SK-N-SH treated with all-trans-retinoic acid at 6 μM for 48 hours (cell line): Measurements from ENCODE around the gene TBC1D2.

Experiments
- ATAC-seq: fragments of 200-7000 bp; cut with Tn5 transposase; 3 replicates; pipeline ENCODE4 v1.9.1; 2020; ENCODE audit warnings: mild to moderate bottlenecking, moderate library complexity
- ARNTL ChIP-seq: fragments of 450-650 bp; formaldehyde crosslinking; IDR thresholded peaks from 2 replicates; pipeline ENCODE4 v1.5.0; 2020; ENCODE audit warnings: low read depth, mild to moderate bottlenecking, moderate library complexity, borderline replicate concordance
- BACH2 ChIP-seq: fragments of 250-450 bp; sonication (Bioruptor Pico); IDR thresholded peaks from 2 replicates; pipeline ENCODE4 v1.9.0; 2021; ENCODE audit warnings: mild to moderate bottlenecking, borderline replicate concordance
- CREB5 ChIP-seq: fragments of 250-450 bp; sonication (Bioruptor Pico); IDR thresholded peaks from 2 replicates; pipeline ENCODE4 v1.5.1; 2020; ENCODE audit warnings: low read depth, mild to moderate bottlenecking, moderate library complexity
- CSDC2 ChIP-seq: fragments of 250-450 bp; sonication (Bioruptor Pico); IDR thresholded peaks from 2 replicates; pipeline ENCODE4 v1.5.0; 2020; ENCODE audit warnings: mild to moderate bottlenecking, moderate library complexity
- ESRRG ChIP-seq: fragments of 250-450 bp; sonication (Bioruptor Pico); IDR thresholded peaks from 2 replicates; pipeline ENCODE4 v1.6.1; 2021; ENCODE audit warnings: mild to moderate bottlenecking
- GLIS3 ChIP-seq: fragments of 250-450 bp; sonication (Bioruptor Pico); IDR thresholded peaks from 2 replicates; pipeline ENCODE4 v1.5.0; 2020; ENCODE audit warnings: mild to moderate bottlenecking, moderate library complexity
- ISL1 ChIP-seq: fragments of 250-450 bp; sonication (Bioruptor Pico); IDR thresholded peaks from 2 replicates; pipeline ENCODE4 v2.1.2; 2022; ENCODE audit warnings: mild to moderate bottlenecking, moderate library complexity
- OSR1 ChIP-seq: fragments of 250-450 bp; sonication (Bioruptor Pico); IDR thresholded peaks from 2 replicates; pipeline ENCODE4 v1.8.0; 2022; ENCODE audit warnings: moderate library complexity, mild to moderate bottlenecking, inconsistent platforms
- PATZ1 ChIP-seq: fragments of 250-450 bp; sonication (Bioruptor Pico); IDR thresholded peaks from 2 replicates; pipeline ENCODE4 v1.8.0; 2020; ENCODE audit warnings: mild to moderate bottlenecking, moderate library complexity, borderline replicate concordance
- POU6F1 ChIP-seq: fragments of 250-450 bp; sonication (Bioruptor Pico); IDR thresholded peaks from 2 replicates; pipeline ENCODE4 v1.8.0; 2021; ENCODE audit warnings: low read depth, mild to moderate bottlenecking, moderate library complexity, borderline replicate concordance
- PPARA ChIP-seq: fragments of 250-450 bp; sonication (Bioruptor Pico); IDR thresholded peaks from 2 replicates; pipeline ENCODE4 v1.5.0; 2020; ENCODE audit warnings: mild to moderate bottlenecking, borderline replicate concordance
- RARB ChIP-seq: fragments of 250-450 bp; sonication (Bioruptor Pico); IDR thresholded peaks from 2 replicates; pipeline ENCODE4 v1.8.0; 2021; ENCODE audit warnings: mild to moderate bottlenecking, moderate library complexity
- SNAI2 ChIP-seq: fragments of 250-450 bp; sonication (Bioruptor Pico); IDR thresholded peaks from 2 replicates; pipeline ENCODE4 v1.5.0; 2020; ENCODE audit warnings: mild to moderate bottlenecking, moderate library complexity
- TCF4 ChIP-seq: fragments of 250-450 bp; sonication (Bioruptor Pico); IDR thresholded peaks from 2 replicates; pipeline ENCODE4 v1.8.0; 2021; ENCODE audit warnings: mild to moderate bottlenecking, moderate library complexity, borderline replicate concordance
- TOX ChIP-seq: fragments of 250-450 bp; sonication (Bioruptor Pico); IDR thresholded peaks from 2 replicates; pipeline ENCODE4 v1.8.0; 2021; ENCODE audit warnings: mild to moderate bottlenecking, moderate library complexity, borderline replicate concordance
- TSHZ2 ChIP-seq: fragments of 250-450 bp; sonication (Bioruptor Pico); IDR thresholded peaks from 2 replicates; pipeline ENCODE4 v1.5.0; 2020; ENCODE audit warnings: mild to moderate bottlenecking, moderate library complexity
- ZC3H10 ChIP-seq: fragments of 250-450 bp; sonication (Bioruptor Pico); IDR thresholded peaks from 2 replicates; pipeline ENCODE4 v1.5.1; 2021; ENCODE audit warnings: mild to moderate bottlenecking, moderate library complexity
- ZFP3 ChIP-seq: fragments of 250-450 bp; sonication (Bioruptor Pico); IDR thresholded peaks from 2 replicates; pipeline ENCODE4 v1.5.0; 2020; ENCODE audit warnings: mild to moderate bottlenecking, moderate library complexity
- ZFP30 ChIP-seq: fragments of 450-650 bp; formaldehyde crosslinking; IDR thresholded peaks from 2 replicates; pipeline ENCODE4 v1.5.0; 2022; ENCODE audit warnings: mild to moderate bottlenecking, moderate library complexity
- ZNF70 ChIP-seq: fragments of 450-650 bp; formaldehyde crosslinking; IDR thresholded peaks from 2 replicates; pipeline ENCODE4 v1.5.0; 2020; ENCODE audit warnings: mild to moderate bottlenecking, moderate library complexity
- ZNF8 ChIP-seq: fragments of 450-650 bp; formaldehyde crosslinking; IDR thresholded peaks from 2 replicates; pipeline ENCODE4 v1.5.0; 2020; ENCODE audit warnings: mild to moderate bottlenecking, moderate library complexity

Gene TBC1D2

GRCh38 chr9:98215821-98216220 lies 39.6 kb downstream of the TBC1D2 start:
- ATAC-seq, result peak; percentile 91
- TF ChIP-seq ZC3H10 (CRISPR knock-in tag) (no peak), ZNF70 (no peak), ZNF8 (no peak), TCF4 (no peak), CREB5 (no peak), PATZ1 (no peak), TSHZ2 (CRISPR knock-in tag) (no peak), SNAI2 (CRISPR knock-in tag) (no peak), PPARA (no peak), ZFP30 (CRISPR knock-in tag) (no peak), BACH2 (CRISPR knock-in tag) (no peak)
- TF ChIP-seq, all 23 proteins: peak for 0

- TF ChIP-seq ZNF70 (no peak), POU6F1 (CRISPR knock-in tag) (no peak)
- ATAC-seq, result no peak
These were observed 40.2 kb downstream of the TBC1D2 start for GRCh38 chr9:98215271-98215670.

- no peak; the same call in 2 of the 3 replicates for ATAC-seq
- TF ChIP-seq ZNF70 (no peak), BACH2 (CRISPR knock-in tag) (no peak), TCF4 (no peak), ISL1 (no peak), OSR1 (CRISPR knock-in tag) (no peak), ZC3H10 (CRISPR knock-in tag) (no peak), ZFP3 (no peak), ESRRG (CRISPR knock-in tag) (no peak), ZFP30 (CRISPR knock-in tag) (no peak), CREB5 (no peak), PATZ1 (no peak), ARNTL (CRISPR knock-in tag) (no peak), PPARA (no peak), TOX (no peak), SNAI2 (CRISPR knock-in tag) (no peak), RARB (CRISPR knock-in tag) (no peak)
These were observed 40.6 kb downstream of the TBC1D2 start for GRCh38 chr9:98214811-98215210.

GRCh38 chr9:98211260-98211659 lies 44.2 kb downstream of the TBC1D2 start:
- TF ChIP-seq GLIS3 (CRISPR knock-in tag), result no peak
- no peak for TF ChIP-seq ESRRG (CRISPR knock-in tag)
- TF ChIP-seq PATZ1, result no peak
- no peak for TF ChIP-seq CSDC2 (CRISPR knock-in tag)
- TF ChIP-seq ZC3H10 (CRISPR knock-in tag), result no peak
- no peak for TF ChIP-seq ARNTL (CRISPR knock-in tag)
- no peak for TF ChIP-seq ZFP3
- no peak for ATAC-seq
